PFSK-1 (cell line): ENCODE results near the gene ASS1.

Experiments
- POLR2AphosphoS5 ChIP-seq: IDR thresholded peaks from 2 replicates; pipeline ENCODE4 v1.6.1; 2012; ENCODE audit warnings: low read depth, mild to moderate bottlenecking, control low read depth, low read length, moderate library complexity
- SIN3A ChIP-seq: IDR thresholded peaks from 2 replicates; pipeline ENCODE4 v1.6.1; 2012; ENCODE audit warnings: mild to moderate bottlenecking, low read length, moderate library complexity, borderline replicate concordance; ENCODE audit not compliant: insufficient read depth

DNA sequence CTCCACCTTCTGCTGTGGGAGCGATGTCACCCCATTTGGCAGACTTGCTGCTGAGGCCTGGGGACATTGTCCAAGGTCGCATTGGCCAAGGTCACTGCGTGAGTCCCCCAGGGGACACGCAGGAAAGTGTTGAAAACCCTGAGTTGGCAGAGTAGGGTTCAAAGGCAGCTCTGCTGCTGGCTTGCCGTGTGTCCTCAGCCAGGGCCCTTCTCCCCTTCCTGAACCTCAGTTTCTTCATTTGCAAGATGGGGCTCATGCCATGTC, 14.0 kb downstream of the ASS1 start:
- TF ChIP-seq SIN3A (no peak), POLR2AphosphoS5 (no peak)
